Activated T-cell treated with anti-CD3 and anti-CD28 coated beads, Interleukin-2, amount 50 U/mL, for 48 hours (primary cell): ENCODE data around the gene POM121L2.
A peak's percentile ranks its signal among the peaks of the same experiment; 100 is the strongest.
"Not testable (repeated sequence)": the region's sequence is repeated elsewhere in the genome, so short reads cannot be mapped to it uniquely, and the experiment has no call there.

Source experiments
- DNase-seq, 2 experiments: peaks; one replicate each; pipeline ENCODE4 v3.0.0-alpha.2; 2020

The POM121L2 gene

GRCh38 chr6:27293436-27294098 lies 18.5 kb downstream of the POM121L2 start:
- DNase-seq, result no peak

- no peak for DNase-seq
Measured at GRCh38 chr6:27290850-27291208, 21.2 kb downstream of the POM121L2 start.

- DNase-seq, result no peak
Measured at GRCh38 chr6:27290065-27290849, 21.8 kb downstream of the POM121L2 start.

- no peak for DNase-seq
Measured at GRCh38 chr6:27288136-27289044, 23.7 kb downstream of the POM121L2 start.

GRCh38 chr6:27287751-27288135 lies 24.3 kb downstream of the POM121L2 start:
- DNase-seq, result no peak

GRCh38 chr6:27286141-27286540 lies 25.9 kb downstream of the POM121L2 start:
- no peak for DNase-seq

- DNase-seq, result no peak
Measured at GRCh38 chr6:27283279-27283678, 28.8 kb downstream of the POM121L2 start.

GRCh38 chr6:27281569-27281968 lies 30.5 kb downstream of the POM121L2 start:
- no peak for DNase-seq

GRCh38 chr6:27281105-27281539 lies 31.0 kb downstream of the POM121L2 start:
- no peak for DNase-seq

GRCh38 chr6:27280540-27281000 lies 31.5 kb downstream of the POM121L2 start:
- DNase-seq, result no peak

- DNase-seq, result peak; percentile 65 to 67
Measured at GRCh38 chr6:27280064-27280539, 32.0 kb downstream of the POM121L2 start.

- DNase-seq, result no peak
Measured at GRCh38 chr6:27279513-27280063, 32.5 kb downstream of the POM121L2 start.

- DNase-seq, result peak; percentile 60 to 61
Measured at GRCh38 chr6:27275025-27275956, 36.8 kb downstream of the POM121L2 start.

GRCh38 chr6:27273783-27274182 lies 38.3 kb downstream of the POM121L2 start:
- no peak for DNase-seq

GRCh38 chr6:27268803-27269202 lies 43.3 kb downstream of the POM121L2 start:
- no peak for DNase-seq

- DNase-seq, result no peak
Measured at GRCh38 chr6:27267857-27268434, 44.1 kb downstream of the POM121L2 start.

- not testable (repeated sequence) for DNase-seq
Measured at GRCh38 chr6:27267003-27267402, 45.1 kb downstream of the POM121L2 start.

- DNase-seq, result no peak
Measured at GRCh38 chr6:27263886-27264285, 48.2 kb downstream of the POM121L2 start.

GRCh38 chr6:27260836-27261375 lies 51.2 kb downstream of the POM121L2 start:
- DNase-seq, result no peak

- DNase-seq, result no peak
Measured at GRCh38 chr6:27260369-27260768, 51.7 kb downstream of the POM121L2 start.
